GM06990 (cell line): ENCODE measurements around the gene KCTD3.

Experiments used
- DNase-seq: peaks from one replicate; pipeline ENCODE4 v3.0.0-alpha.2; 2011; ENCODE audit not compliant: insufficient read length; ENCODE audit errors: extremely low read depth
- H3K27me3 ChIP-seq: replicated peaks from 2 replicates; pipeline ENCODE4 v1.6.0; 2011; ENCODE audit warnings: low read length; ENCODE audit not compliant: control insufficient read depth, insufficient read depth
- H3K36me3 ChIP-seq: 2 replicates; pipeline ENCODE4 v1.5.1; 2011; ENCODE audit warnings: low read length; ENCODE audit not compliant: control insufficient read depth, insufficient read depth
- H3K4me3 ChIP-seq: replicated peaks from 2 replicates; pipeline ENCODE4 v1.5.1; 2011; ENCODE audit warnings: low read depth, mild to moderate bottlenecking, control low read depth, low read length
- CTCF ChIP-seq: IDR thresholded peaks from 2 replicates; pipeline ENCODE4 v1.5.1; 2011; ENCODE audit warnings: low read length, control low read depth, mild to moderate bottlenecking, inconsistent platforms; ENCODE audit not compliant: insufficient read depth, poor library complexity, severe bottlenecking

KCTD3 gene

GRCh38 chr1:215530401-215530984, 36.6 kb upstream of the KCTD3 start:
- Histone ChIP-seq H3K4me3 (no peak overlapping the region), H3K36me3 (no peaks in the 10 kb centered on the region), H3K27me3 (no peaks in the 10 kb centered on the region)
- DNase-seq, result no peak
- no peak for TF ChIP-seq CTCF

- TF ChIP-seq CTCF, result no peak
- DNase-seq, result no peak
- Histone ChIP-seq H3K36me3 (no peaks in the 10 kb centered on the region), H3K4me3 (no peak overlapping the region), H3K27me3 (no peaks in the 10 kb centered on the region)
Measured at GRCh38 chr1:215539803-215540570, 27.1 kb upstream of the KCTD3 start.

GRCh38 chr1:215542301-215542700, 24.8 kb upstream of the KCTD3 start:
- H3K4me3 ChIP-seq, result no peak overlapping the region
- no peaks in the 10 kb centered on the region for H3K36me3 ChIP-seq
- DNase-seq, result no peak
- H3K27me3 ChIP-seq, result no peaks in the 10 kb centered on the region
- no peak for TF ChIP-seq CTCF

- no peaks in the 10 kb centered on the region for H3K36me3 ChIP-seq
- DNase-seq, result no peak
- H3K27me3 ChIP-seq, result no peaks in the 10 kb centered on the region
- no peak for TF ChIP-seq CTCF
- no peak overlapping the region for H3K4me3 ChIP-seq
Measured at GRCh38 chr1:215543191-215543606, 23.9 kb upstream of the KCTD3 start.

- no peak for DNase-seq
- no peak for TF ChIP-seq CTCF
- Histone ChIP-seq H3K4me3 (no peak overlapping the region), H3K36me3 (no peaks in the 10 kb centered on the region), H3K27me3 (no peaks in the 10 kb centered on the region)
Measured at GRCh38 chr1:215543806-215544205, 23.3 kb upstream of the KCTD3 start.
